ENCODE results near the gene PTGER3. TPM values are rescaled to one million over a fixed set of nuclear protein-coding genes. Genes with fewer than 3 reads are reported as not detected.

PTGER3 gene
- polyA plus RNA-seq, 1 donor (not counting 4 experiments of a cell fraction or from before 2014, with no cell fraction given), result 0.04 TPM

- DNase-seq (ENCODE audit: low read depth, low spot score) (no peak), FAIRE-seq (no peak)
- Histone ChIP-seq H3K9ac (ENCODE audit: control insufficient read depth, extremely low read depth, insufficient read depth, low read length) (no peak overlapping the region), H3K27me3 (ENCODE audit: control insufficient read depth, extremely low read depth, insufficient read depth, low read length) (no peaks in the 10 kb centered on the region), H4K20me1 (ENCODE audit: control insufficient read depth, extremely low read depth, insufficient read depth, low read length) (no peaks in the 10 kb centered on the region), H3K36me3 (ENCODE audit: control insufficient read depth in 2 of 2, extremely low read depth in 1 of 2, insufficient read depth in 2 of 2, low read length in 2 of 2) (no peaks in the 10 kb centered on the region), H3K79me2 (ENCODE audit: control insufficient read depth, insufficient read depth, low read length) (no peaks in the 10 kb centered on the region), H3K9me3 (ENCODE audit: control insufficient read depth, low read depth, low read length) (no peaks in the 10 kb centered on the region), H3K4me3 (ENCODE audit: control insufficient read depth in 2 of 3, extremely low read depth in 1 of 3, insufficient read depth in 2 of 3, low read depth in 1 of 3, low read length in 3 of 3) (no peak overlapping the region), H3K4me2 (ENCODE audit: control insufficient read depth, extremely low read depth, insufficient read depth, low read depth, low read length) (no peak overlapping the region), H3K9me1 (ENCODE audit: control insufficient read depth, extremely low read depth, insufficient read depth, low read length) (no peaks in the 10 kb centered on the region), H3K4me1 (ENCODE audit: control insufficient read depth, extremely low read depth, insufficient read depth, low read length) (no peaks in the 10 kb centered on the region), H2AFZ (ENCODE audit: control insufficient read depth, low read length) (no peak overlapping the region), H3K27ac (ENCODE audit: control insufficient read depth, insufficient read depth, low read length) (no peak overlapping the region)
- dilution Hi-C loops (cut with MboI; ENCODE audit: extremely low pct_ligation_motif_present, low sequenced_read_pairs), result no loop called here
- TF ChIP-seq EZH2 (IDR thresholded peaks at IDR 0.05; ENCODE audit: low read length) (no peak), CTCF (optimal IDR thresholded peaks at IDR 0.05 in 1 of 3, IDR thresholded peaks at IDR 0.05 in 1 of 3, conservative IDR thresholded peaks at IDR 0.05 in 1 of 3; ENCODE audit: extremely low read depth in 1 of 3, insufficient read depth in 2 of 3, low read length in 3 of 3) (no peak)
These were observed 67.3 kb downstream of the PTGER3 start for GRCh38 chr1:70980361-70980760.

GRCh38 chr1:70979881-70980280, 67.7 kb downstream of the PTGER3 start:
- no peak for FAIRE-seq
- Histone ChIP-seq H2AFZ (ENCODE audit: control insufficient read depth, low read length) (no peak overlapping the region), H3K27me3 (ENCODE audit: control insufficient read depth, extremely low read depth, insufficient read depth, low read length) (no peaks in the 10 kb centered on the region), H3K36me3 (ENCODE audit: control insufficient read depth in 2 of 2, extremely low read depth in 1 of 2, insufficient read depth in 2 of 2, low read length in 2 of 2) (no peaks in the 10 kb centered on the region), H3K9ac (ENCODE audit: control insufficient read depth, extremely low read depth, insufficient read depth, low read length) (no peak overlapping the region), H3K4me2 (ENCODE audit: control insufficient read depth, extremely low read depth, insufficient read depth, low read depth, low read length) (no peak overlapping the region), H3K79me2 (ENCODE audit: control insufficient read depth, insufficient read depth, low read length) (no peaks in the 10 kb centered on the region), H3K4me1 (ENCODE audit: control insufficient read depth, extremely low read depth, insufficient read depth, low read length) (no peaks in the 10 kb centered on the region), H3K9me1 (ENCODE audit: control insufficient read depth, extremely low read depth, insufficient read depth, low read length) (no peaks in the 10 kb centered on the region), H3K9me3 (ENCODE audit: control insufficient read depth, low read depth, low read length) (no peaks in the 10 kb centered on the region), H4K20me1 (ENCODE audit: control insufficient read depth, extremely low read depth, insufficient read depth, low read length) (no peaks in the 10 kb centered on the region), H3K27ac (ENCODE audit: control insufficient read depth, insufficient read depth, low read length) (no peak overlapping the region), H3K4me3 (ENCODE audit: control insufficient read depth in 2 of 3, extremely low read depth in 1 of 3, insufficient read depth in 2 of 3, low read depth in 1 of 3, low read length in 3 of 3) (no peak overlapping the region)
- TF ChIP-seq EZH2 (IDR thresholded peaks at IDR 0.05; ENCODE audit: low read length), result no peak
- TF ChIP-seq CTCF (optimal IDR thresholded peaks at IDR 0.05 in 1 of 3, IDR thresholded peaks at IDR 0.05 in 1 of 3, conservative IDR thresholded peaks at IDR 0.05 in 1 of 3; ENCODE audit: extremely low read depth in 1 of 3, insufficient read depth in 2 of 3, low read length in 3 of 3), result no peak
- dilution Hi-C loops (cut with MboI; ENCODE audit: extremely low pct_ligation_motif_present, low sequenced_read_pairs), result no loop called here
- no peak for DNase-seq (ENCODE audit: low read depth, low spot score)
